ENCODE measurements around the gene EHMT1. TPM values are rescaled to one million over a fixed set of nuclear protein-coding genes. Genes with fewer than 3 reads are reported as not detected.

Gene EHMT1
- total and polyA plus RNA-seq, 9 of the 15 experiments (the other 6 are each of a cell fraction or from before 2014, with no cell fraction given): 2.2 to 76.0 (median 36.4) TPM

GRCh38 chr9:137649553-137649952 is 30.7 kb downstream of the EHMT1 start (continued):
- TF ChIP-seq SRF (CRISPR knock-in tag; IDR thresholded peaks at IDR 0.05): no peak
- no peak for TF ChIP-seq NKRF (IDR thresholded peaks at IDR 0.05; ENCODE audit: borderline replicate concordance)
- no peak for TF ChIP-seq SNIP1 (IDR thresholded peaks at IDR 0.05; ENCODE audit: low read depth)

GRCh38 chr9:137650259-137650658 is 31.5 kb downstream of the EHMT1 start:
- BruUV-seq (replicated peaks): no TSS peak
- intact Hi-C loops (cut with micrococcal nuclease): no loop called here
- 56% methylated on average over 2 of the region's 2 CpGs for WGBS (ENCODE audit: insufficient coverage, low coverage, missing lambda C conversion rate)
- FAIRE-seq (no peak), ATAC-seq (no peak), DNase-seq (ENCODE audit: extremely low read depth in 1 of 4, low spot score in 3 of 4) (no peak)
- H2AFZ ChIP-seq (ENCODE audit: low read depth, low read length): no peak overlapping the region
- no peaks in the 10 kb centered on the region; the same call in 1 of the 2 replicates for H4K20me1 ChIP-seq (replicated peaks; ENCODE audit: control insufficient read depth, insufficient read depth, low read length)
- H3K79me2 ChIP-seq (ENCODE audit: control insufficient read depth, insufficient read depth, low read length): peaks cover 72% of the 10 kb centered on the region
- no peaks in the 10 kb centered on the region for H3K9me3 ChIP-seq (replicated peaks; ENCODE audit: control insufficient read depth, insufficient read depth, low read depth, low read length)
- H3K9me1 ChIP-seq (ENCODE audit: control insufficient read depth, insufficient read depth, low read length): peaks cover 5% of the 10 kb centered on the region
- H3K4me3 ChIP-seq: no peak overlapping the region
- ChIA-PET POLR2A (interaction anchor here (0.5 kb wide), 1 partner anchor 12 kb away, joined by 4 read pairs; no protein-coding TSS in a partner anchor), CTCF (ENCODE audit: low intra/inter-chr PET ratio) (no interaction called here)
- no peak overlapping the region for H3K4me2 ChIP-seq (ENCODE audit: insufficient read depth, low read length)
- peaks cover 0 to 5% of the 10 kb centered on the region in 2 experiments; a peak in 3 of 5 replicates for H3K4me1 ChIP-seq (replicated peaks in 1 of 2; ENCODE audit: control insufficient read depth in 2 of 2, insufficient read depth in 2 of 2, low read length in 2 of 2)
- in situ Hi-C loops (cut with MboI): no loop called here
- H3K36me3 ChIP-seq (ENCODE audit: control insufficient read depth, insufficient read depth, low read length): peaks cover 54% of the 10 kb centered on the region; the same call in 2 of the 3 replicates
- no peak overlapping the region for H3K9ac ChIP-seq (ENCODE audit: insufficient read depth in 1 of 2, low read depth in 2 of 2, low read length in 2 of 2)
- H3K27me3 ChIP-seq (ENCODE audit: control insufficient read depth in 2 of 2, insufficient read depth in 2 of 2, low read length in 2 of 2): no peaks in the 10 kb centered on the region
- H3K27ac ChIP-seq (ENCODE audit: extremely low read depth, low read depth, low read length): no peak overlapping the region
- TF ChIP-seq CREB1 (IDR thresholded peaks at IDR 0.05) (no peak), CREB1 (CRISPR knock-in tag; IDR thresholded peaks at IDR 0.05) (no peak), LARP7 (IDR thresholded peaks at IDR 0.05) (no peak), NCOA4 (IDR thresholded peaks at IDR 0.05; ENCODE audit: partially characterized antibody) (no peak), ZNF146 (CRISPR knock-in tag; IDR thresholded peaks at IDR 0.05; ENCODE audit: unreplicated experiment) (no peak), BRD9 (IDR thresholded peaks at IDR 0.05; ENCODE audit: low read depth, partially characterized antibody) (no peak), ZBTB17 (CRISPR knock-in tag; IDR thresholded peaks at IDR 0.05) (no peak)
